Skin epidermis (tissue), 12 donors: Measurements from ENCODE around the gene BGLAP.

Source experiments
- H3K27ac ChIP-seq, 21 experiments: fragments of 200-600 bp; sonication (generic) in 11 of 21; one replicate each; pipeline ENCODE4 v1.5.0; 2020; ENCODE audit warnings: mild to moderate bottlenecking in 3 of 21, inconsistent platforms in 2 of 21, moderate library complexity in 2 of 21
- H3K4me3 ChIP-seq, 7 experiments: fragments of 200-600 bp; sonication (generic) in 2 of 7; one replicate each; pipeline ENCODE4 v1.5.0; 2020; ENCODE audit warnings: inconsistent platforms in 2 of 7, mild to moderate bottlenecking in 2 of 7, moderate library complexity in 1 of 7

BGLAP gene

GRCh38 chr1:156247460-156248322 lies 5.7 kb downstream of the BGLAP start, which contains the start of gene PAQR6:
PAQR6 (minus strand) TSS chr1:156248056; CDS start chr1:156246731, 1,325 bp downstream.
- no peak within 1 kb of the TSS for H3K4me3 ChIP-seq
- peak within 1 kb of the TSS in 5 of 21 experiments; percentile 20 to 40 (median 37) for H3K27ac ChIP-seq

DNA sequence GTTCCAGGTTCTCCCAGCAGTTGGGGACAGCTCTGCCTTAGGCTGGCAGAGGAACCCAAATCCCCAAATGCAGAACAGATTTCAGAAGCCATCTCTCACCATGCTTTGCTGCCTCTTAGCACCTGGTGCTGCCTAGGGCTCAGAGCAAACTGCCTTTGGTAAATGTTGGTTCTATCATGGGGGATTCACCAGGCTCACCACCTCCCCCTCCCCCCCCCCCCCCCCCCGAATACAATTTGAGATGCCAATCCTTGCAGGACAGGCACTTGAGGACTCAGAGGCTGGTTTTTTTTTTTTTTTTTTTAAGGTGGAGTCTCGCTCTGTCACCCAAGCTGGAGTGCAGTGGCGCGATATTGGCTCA lies 6.3 kb downstream of the BGLAP start:
- Histone ChIP-seq H3K4me3 (no peak overlapping the region), H3K27ac (peak overlapping the region in 4 of 21 experiments; percentile 16 to 40 (median 34))

DNA sequence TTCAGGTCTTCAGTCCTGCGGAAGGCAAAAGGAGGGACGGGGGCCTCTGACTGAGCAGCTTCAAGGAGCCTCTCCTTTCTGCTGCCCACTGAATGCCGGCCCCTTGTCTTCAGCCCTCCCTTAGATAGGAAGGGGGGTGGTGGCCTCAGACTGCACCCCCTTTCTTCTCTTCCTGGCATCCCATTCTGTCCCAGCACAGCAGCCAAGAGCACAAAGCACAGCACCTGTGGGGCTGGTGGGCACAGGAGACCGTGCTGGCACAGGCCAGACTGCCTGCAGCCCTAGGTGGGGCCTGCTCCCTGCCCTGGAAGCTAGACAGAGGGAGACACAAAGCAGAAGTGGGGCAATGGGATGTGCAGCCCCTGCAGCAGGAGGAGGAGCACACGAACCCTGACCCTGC lies 7.6 kb downstream of the BGLAP start:
- peak overlapping the region in 2 of 21 experiments; percentile 17 to 41 for H3K27ac ChIP-seq
- no peak overlapping the region for H3K4me3 ChIP-seq

DNA sequence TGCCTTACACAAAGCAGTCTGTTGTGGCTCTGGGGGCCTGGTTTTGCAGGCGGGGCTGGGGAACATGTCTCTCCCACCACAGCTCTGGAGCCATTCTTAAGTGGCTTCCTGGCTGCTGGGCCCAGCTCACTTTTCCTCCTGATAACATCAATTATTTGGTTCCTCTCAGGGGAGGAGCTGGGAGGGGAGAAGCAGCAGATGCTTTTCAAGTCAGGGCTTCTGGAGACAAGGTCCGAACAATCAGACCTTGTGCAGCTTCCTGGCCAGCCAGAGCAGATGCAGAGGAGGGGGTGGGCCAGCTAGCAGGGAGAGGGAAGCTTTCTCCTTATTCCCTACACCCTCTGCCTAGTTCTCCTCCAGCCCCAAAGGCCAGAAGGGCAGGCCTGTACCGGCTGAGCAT lies 9.5 kb downstream of the BGLAP start:
- H3K4me3 ChIP-seq = no peak overlapping the region
- H3K27ac ChIP-seq = peak overlapping the region in 10 of 21 experiments; percentile 22 to 70 (median 48)

DNA sequence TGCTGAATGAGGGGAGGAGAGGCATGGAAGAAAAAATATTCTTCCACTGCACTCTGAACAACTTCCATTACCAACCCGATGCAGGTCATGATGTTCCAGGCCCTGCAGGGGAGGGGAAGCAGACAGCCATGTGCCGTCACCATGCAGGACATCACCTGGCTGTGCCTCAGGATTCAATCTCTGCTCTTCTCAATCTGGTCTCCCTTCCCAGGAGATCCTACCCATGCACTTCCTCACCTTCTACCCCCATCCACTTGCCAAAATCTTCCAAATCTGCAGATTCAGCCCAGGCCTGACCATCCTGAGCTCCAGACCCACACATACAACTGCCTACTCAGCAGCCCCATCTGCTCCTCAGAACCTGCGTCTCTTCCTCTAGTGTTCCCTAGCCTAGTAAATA lies 11.7 kb downstream of the BGLAP start:
- no peak overlapping the region for H3K27ac ChIP-seq
- no peak overlapping the region for H3K4me3 ChIP-seq

DNA sequence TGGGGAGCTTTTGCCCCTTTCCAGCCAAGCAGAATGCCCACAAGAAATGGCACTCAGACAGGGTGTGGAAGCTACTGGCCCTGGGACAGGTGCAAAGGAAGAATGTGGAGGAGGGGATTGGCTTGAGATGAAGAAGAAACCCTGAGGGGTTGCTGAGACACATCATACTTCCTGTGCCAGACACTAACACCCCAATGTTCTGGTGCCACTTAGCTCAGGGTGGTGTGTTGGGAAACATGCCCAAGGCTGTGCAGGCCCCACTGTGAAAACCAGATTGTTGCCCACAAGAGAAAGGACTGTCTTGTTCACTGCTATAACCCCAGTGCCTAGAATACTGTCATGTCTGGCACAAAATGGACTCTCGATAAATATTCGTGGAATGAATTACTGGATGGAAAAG lies 15.7 kb downstream of the BGLAP start:
- Histone ChIP-seq H3K4me3 (no peak overlapping the region), H3K27ac (peak overlapping the region in 12 of 21 experiments; percentile 2 to 67 (median 33))

GRCh38 chr1:156258859-156259258 lies 16.9 kb downstream of the BGLAP start:
- Histone ChIP-seq H3K27ac (peak overlapping the region in 4 of 21 experiments; percentile 13 to 67 (median 23)), H3K4me3 (no peak overlapping the region)

DNA sequence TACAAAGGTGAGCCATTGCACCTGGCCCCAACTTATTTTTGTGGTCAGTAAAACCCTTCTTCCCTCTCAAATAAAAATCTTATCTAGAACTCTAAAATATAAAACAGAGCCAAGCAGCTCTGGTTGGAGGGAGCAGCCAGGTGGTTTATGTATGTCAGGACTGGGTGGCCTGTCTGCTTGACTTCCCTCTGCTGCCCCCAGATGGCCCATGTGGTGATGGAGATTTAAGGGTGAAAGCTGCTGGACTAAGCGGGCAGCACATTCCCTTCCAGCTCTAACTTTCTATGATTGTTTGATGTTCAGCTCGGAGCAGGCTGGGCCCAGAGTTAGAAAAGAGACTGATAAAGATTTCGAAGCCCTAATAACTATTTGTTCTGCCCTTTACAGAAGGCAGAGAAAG lies 17.8 kb downstream of the BGLAP start:
- H3K4me3 ChIP-seq = no peak overlapping the region
- H3K27ac ChIP-seq = peak overlapping the region in 2 of 21 experiments; percentile 29 to 32

GRCh38 chr1:156260896-156261295 lies 18.9 kb downstream of the BGLAP start:
- Histone ChIP-seq H3K27ac (peak overlapping the region in 7 of 21 experiments; percentile 4 to 46 (median 29)), H3K4me3 (no peak overlapping the region)

GRCh38 chr1:156262461-156263287 lies 20.7 kb downstream of the BGLAP start:
- peak overlapping the region in 12 of 21 experiments; percentile 1 to 67 (median 50) for H3K27ac ChIP-seq
- no peak overlapping the region for H3K4me3 ChIP-seq

DNA sequence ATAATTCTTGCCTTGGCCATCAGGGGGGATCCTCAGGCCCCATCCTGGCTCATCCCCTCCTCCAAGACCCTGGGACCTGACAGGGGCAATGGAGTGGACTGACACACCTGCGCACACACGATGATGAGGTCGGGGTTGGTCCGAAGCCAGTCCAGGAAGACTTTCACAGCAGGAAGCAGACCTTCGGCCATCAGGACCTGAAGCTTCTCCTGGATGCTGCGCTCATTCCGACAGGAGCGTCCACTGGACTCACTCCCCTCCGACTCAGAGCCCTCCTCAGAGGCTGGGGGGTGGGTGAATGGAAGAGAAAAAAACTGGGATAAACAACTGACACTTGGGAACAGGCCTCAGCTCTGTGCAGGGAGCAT lies 21.3 kb downstream of the BGLAP start:
- Histone ChIP-seq H3K4me3 (no peak overlapping the region), H3K27ac (peak overlapping the region in 12 of 21 experiments; percentile 1 to 67 (median 50))

GRCh38 chr1:156266051-156266450 lies 24.1 kb downstream of the BGLAP start:
- no peak overlapping the region for H3K27ac ChIP-seq

DNA sequence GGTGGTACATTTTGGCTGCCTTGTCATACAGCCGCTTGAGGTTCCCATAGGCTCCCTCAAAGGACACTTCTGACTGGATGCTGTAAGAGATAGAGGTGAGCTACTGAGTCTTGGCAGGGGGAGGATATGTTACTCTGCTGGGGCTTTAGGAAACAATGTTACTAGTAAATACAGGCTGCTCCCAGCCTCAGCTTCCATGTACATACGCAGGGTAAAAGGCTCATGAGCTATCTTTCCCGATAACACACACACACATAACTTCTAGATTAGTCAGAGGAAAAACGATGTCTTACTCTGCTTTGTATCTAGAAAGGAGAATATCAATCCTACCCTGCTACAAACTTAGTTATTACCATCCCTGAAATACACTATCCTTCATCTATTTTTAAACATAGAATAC lies 26.4 kb downstream of the BGLAP start:
- Histone ChIP-seq H3K4me3 (no peak overlapping the region), H3K27ac (no peak overlapping the region)

More at GRCh38 chr1:156266051-156266450, 24.1 kb downstream of the BGLAP start:
- no peak overlapping the region for H3K4me3 ChIP-seq

DNA sequence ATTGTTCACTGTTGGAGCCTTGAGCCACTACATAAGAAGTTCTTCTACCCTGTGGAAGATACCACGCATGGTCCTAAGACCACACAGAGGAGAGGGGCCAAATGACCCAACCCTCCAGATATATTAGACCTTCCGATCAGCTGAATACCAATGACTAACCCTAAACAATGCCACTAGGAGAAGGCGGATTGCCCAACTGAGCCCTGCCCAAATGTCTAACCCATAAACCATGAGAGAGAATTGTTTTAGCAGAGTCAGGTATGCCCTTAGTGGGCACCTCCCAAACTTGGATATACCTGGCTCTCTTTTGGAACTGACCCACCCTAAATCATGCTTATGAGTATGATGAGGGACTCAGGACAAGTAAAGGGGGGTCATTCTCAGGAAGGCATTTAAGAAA lies 28.3 kb downstream of the BGLAP start:
- Histone ChIP-seq H3K4me3 (no peak overlapping the region), H3K27ac (no peak overlapping the region)

- H3K27ac ChIP-seq = peak overlapping the region in 2 of 21 experiments; percentile 25 to 58
- H3K4me3 ChIP-seq = no peak overlapping the region
Measured at GRCh38 chr1:156276532-156276931, 34.5 kb downstream of the BGLAP start.

DNA sequence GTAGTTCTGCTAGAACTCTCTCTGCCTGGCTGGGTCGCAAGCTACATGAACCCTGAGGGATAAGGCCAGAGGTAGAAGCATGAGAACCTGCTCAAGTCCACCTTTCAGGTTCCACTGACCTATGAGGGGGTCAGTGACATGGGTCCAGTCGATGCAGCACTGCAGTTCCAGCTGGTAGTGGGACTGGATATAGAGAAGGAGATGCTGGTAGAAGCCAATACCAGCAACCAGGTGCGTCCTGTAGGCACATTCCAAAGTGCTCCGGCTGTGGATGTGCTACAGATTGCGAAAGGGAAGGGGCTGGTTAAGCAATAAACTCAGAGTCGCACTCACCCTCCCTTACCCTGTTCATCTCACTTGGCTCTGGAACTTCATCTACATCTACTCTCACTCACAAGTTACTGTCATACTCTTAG lies 35.0 kb downstream of the BGLAP start:
- Histone ChIP-seq H3K4me3 (no peak overlapping the region), H3K27ac (peak overlapping the region in 3 of 21 experiments; percentile 22 to 58 (median 25))

DNA sequence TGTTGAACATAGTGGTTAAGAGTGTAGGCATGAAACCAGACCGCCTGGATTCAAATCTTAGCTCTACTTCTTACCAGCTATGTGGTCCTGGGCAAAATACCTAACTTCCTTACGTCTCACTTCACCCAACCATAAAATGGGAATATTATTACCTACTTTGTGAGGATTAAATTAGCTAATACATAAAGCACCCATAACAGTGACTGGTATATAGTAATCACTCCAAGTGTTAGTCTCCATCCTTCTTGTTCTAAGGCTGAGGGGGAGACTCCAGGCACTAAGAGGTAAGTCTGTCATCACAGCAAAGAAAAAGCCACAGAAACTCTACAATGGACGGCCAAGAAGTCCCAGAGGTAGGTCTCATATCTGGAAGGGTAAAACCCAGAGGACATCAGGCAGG lies 37.9 kb downstream of the BGLAP start:
- Histone ChIP-seq H3K27ac (no peak overlapping the region), H3K4me3 (no peak overlapping the region)

- Histone ChIP-seq H3K4me3 (peak overlapping the region; percentile 60 to 90 (median 72)), H3K27ac (peak overlapping the region in 17 of 21 experiments; percentile 88 to 99 (median 94))
Measured at GRCh38 chr1:156281281-156281680, 39.3 kb downstream of the BGLAP start.

- H3K4me3 ChIP-seq = peak overlapping the region; percentile 60 to 90 (median 72)
- peak overlapping the region; percentile 79 to 99 (median 95) for H3K27ac ChIP-seq
Measured at GRCh38 chr1:156281693-156282478, 39.9 kb downstream of the BGLAP start.
